ENCODE data around the gene WWOX. TPM values are rescaled to one million over a fixed set of nuclear protein-coding genes. Genes with fewer than 3 reads are reported as not detected.

WWOX gene
- total RNA-seq, 1 donor from 2014 or later: 15.8 TPM

Other genes with a start within 250 kb of the WWOX start
- gene CLEC3A, start 77.1 kb upstream of the WWOX start, total RNA-seq: not detected

Measured in mesenteric fat pad (tissue), 1 donor.